A549 (cell line): ENCODE results near the gene BLID. TPM values are rescaled to one million over a fixed set of nuclear protein-coding genes. Genes with fewer than 3 reads are reported as not detected.

Experiments used
- ATAC-seq, 2 experiments: fragments of 200-7000 bp in 1 of 2; fragments of >200 bp in 1 of 2; cut with Nextera tagmentation in 1 of 2; cut with Tn5 transposase in 1 of 2; 3 replicates each; pipeline versions ENCODE4 v1.8.0 to v1.9.1; 2018 to 2020; ENCODE audit warnings: mild to moderate bottlenecking in 1 of 2, moderate library complexity in 1 of 2
- CTCF ChIA-PET: fragments of 300-600 bp; sonication (Branson Sonifier 250); formaldehyde crosslinking; extraction: SDS; loops from one replicate; lab custom pipeline; 2021; ENCODE audit warnings: antibody characterized with exemption, inconsistent platforms; lab: Yijun Ruan, JAX
- POLR2A ChIA-PET: fragments of 350-600 bp; formaldehyde crosslinking; extraction: SDS; loops from one replicate; lab custom pipeline; 2021; ENCODE audit warnings: antibody characterized with exemption, inconsistent platforms; lab: Yijun Ruan, JAX
- DNase-seq, 2 experiments: peaks; one replicate each; pipeline versions ENCODE4 v3.0.0 to v3.0.0-alpha.2; 2011 to 2016; ENCODE audit warnings: low read depth in 1 of 2, low spot score in 1 of 2
- FAIRE-seq: peaks from 2 replicates; lab custom pipeline; 2011; peaks lifted over from hg19 to GRCh38; lab: Jason Lieb, UNC
- H3K27ac ChIP-seq, 2 experiments: fragments of >200 bp; sonication (Bioruptor Twin); formaldehyde crosslinking; 3 replicates each; pipeline ENCODE4 v1.5.1; 2016 to 2017
- H3K4me1 ChIP-seq: fragments of >200 bp; sonication (Bioruptor Twin); formaldehyde crosslinking; 3 replicates; pipeline ENCODE4 v1.6.1; 2016
- H3K4me2 ChIP-seq: fragments of >200 bp; sonication (Bioruptor Twin); formaldehyde crosslinking; 3 replicates; pipeline ENCODE4 v1.6.1; 2016
- H3K4me3 ChIP-seq: fragments of >200 bp; sonication (Bioruptor Twin); formaldehyde crosslinking; 3 replicates; pipeline ENCODE4 v1.5.1; 2016
- H3K9me3 ChIP-seq: fragments of >200 bp; sonication (Bioruptor Twin); formaldehyde crosslinking; 3 replicates; pipeline ENCODE4 v1.6.1; 2016
- CHD4 ChIP-seq: fragments of 200-600 bp; sonication (generic); IDR thresholded peaks from 2 replicates; pipeline ENCODE4 v1.6.1; 2016; ENCODE audit warnings: antibody characterized with exemption, mild to moderate bottlenecking, borderline replicate concordance
- CTCF ChIP-seq: fragments of >200 bp; sonication (Bioruptor Twin); formaldehyde crosslinking; IDR thresholded peaks from 3 replicates; pipeline ENCODE4 v1.5.1; 2016
- E2F6 ChIP-seq: IDR thresholded peaks from 2 replicates; pipeline ENCODE4 v1.6.1; 2012; ENCODE audit warnings: low read depth, borderline replicate concordance
- EHMT2 ChIP-seq: fragments of 200-600 bp; sonication (generic); IDR thresholded peaks from 2 replicates; pipeline ENCODE4 v1.6.1; 2016; ENCODE audit warnings: antibody characterized with exemption, low read depth, mild to moderate bottlenecking, moderate library complexity
- ESRRA ChIP-seq: fragments of 150-350 bp; IDR thresholded peaks from 2 replicates; pipeline ENCODE4 v1.6.1; 2014; ENCODE audit warnings: mild to moderate bottlenecking, low read length, borderline replicate concordance
- FOSB ChIP-seq: fragments of 250-450 bp; sonication (Bioruptor Pico); IDR thresholded peaks from 2 replicates; pipeline ENCODE4 v1.5.0; 2020; ENCODE audit warnings: mild to moderate bottlenecking, moderate library complexity
- HMGXB4 ChIP-seq: fragments of 250-450 bp; sonication (Bioruptor Pico); IDR thresholded peaks from 2 replicates; pipeline ENCODE4 v1.5.0; 2021; ENCODE audit warnings: mild to moderate bottlenecking, moderate library complexity, borderline replicate concordance
- MAX ChIP-seq: IDR thresholded peaks from 2 replicates; pipeline ENCODE4 v1.6.1; 2012
- POLR2AphosphoS2 ChIP-seq: conservative IDR thresholded peaks from 2 replicates; pipeline ENCODE4 v1.6.1; 2012; ENCODE audit warnings: low read length, improper control_type of control experiment, inconsistent platforms
- RAD21 ChIP-seq, 2 experiments: fragments of >200 bp in 1 of 2; sonication (Bioruptor Twin) in 1 of 2; formaldehyde crosslinking in 1 of 2; IDR thresholded peaks in 1 of 2; conservative IDR thresholded peaks in 1 of 2; 2 replicates in 1 of 2; 3 replicates in 1 of 2; pipeline ENCODE4 v1.6.1; 2012 to 2018; ENCODE audit warnings: inconsistent platforms in 1 of 2
- REST ChIP-seq: fragments of 200-600 bp; sonication (generic); IDR thresholded peaks from 2 replicates; pipeline ENCODE4 v1.6.1; 2016; ENCODE audit warnings: antibody characterized with exemption, mild to moderate bottlenecking, moderate library complexity
- USF2 ChIP-seq: fragments of 450-650 bp; IDR thresholded peaks from 2 replicates; pipeline ENCODE4 v1.6.1; 2014; ENCODE audit warnings: antibody characterized with exemption
- ZC3H11A ChIP-seq: fragments of 450-650 bp; IDR thresholded peaks from 2 replicates; pipeline ENCODE4 v1.6.1; 2014; ENCODE audit warnings: antibody characterized with exemption, mild to moderate bottlenecking
- ZFP36 ChIP-seq: fragments of 450-650 bp; IDR thresholded peaks from 2 replicates; pipeline ENCODE4 v1.6.1; 2014; ENCODE audit warnings: borderline replicate concordance; ENCODE audit not compliant: partially characterized antibody
- WGBS: methylation state at CpG from one replicate; pipeline ENCODE4 v1.1.6; 2017; ENCODE audit errors: missing lambda C conversion rate; 5-methylcytosine and 5-hydroxymethylcytosine counted together
- polyA plus RNA-seq, 4 experiments: library from polyadenylated mRNA; depleted of rRNA in 3 of 4; stranded (reverse); fragments of >200 nt; fragmentation: RNase III in 1 of 4; extraction: RNeasy Plus Mini Kit Qiagen cat#74134 plus additional on column Dnase treatment in 1 of 4; gene quantifications; 2 replicates in 3 of 4; 3 replicates in 1 of 4; pipeline ENCODE4 v1.2.3, GENCODE V29; 2011 to 2017

The BLID gene
- polyA plus RNA-seq, 2 of the 4 experiments (the other 2 are of a cell fraction): 0.14 TPM; not detected in 1

- H3K27ac ChIP-seq: peak overlapping the region; percentile 91 to 93
- H3K4me2 ChIP-seq: peak overlapping the region; percentile 97
- TF ChIP-seq CHD4: no peak
- no peak for TF ChIP-seq USF2
- TF ChIP-seq E2F6: no peak
- CTCF ChIA-PET: interaction anchor here (0.9 to 4.4 kb wide), 5 partner anchors 16 to 506 kb away, joined by 3 to 14 read pairs (median 4); no protein-coding TSS in a partner anchor
- POLR2A ChIA-PET: no interaction called here
- H3K4me3 ChIP-seq: no peak overlapping the region
- ATAC-seq: no peak
- no peak for DNase-seq
- no peak for FAIRE-seq
- H3K4me1 ChIP-seq: peaks cover 71% of the 10 kb centered on the region
- no peaks in the 10 kb centered on the region for H3K9me3 ChIP-seq
- 82% methylated on average over 6 of the region's 6 CpGs for WGBS
Observed at GRCh38 chr11:122160841-122161590, 45.0 kb upstream of the BLID start.

- Histone ChIP-seq H3K4me1 (peaks cover 74% of the 10 kb centered on the region), H3K4me3 (no peak overlapping the region), H3K27ac (peak overlapping the region; percentile 91 to 93), H3K4me2 (peak overlapping the region; percentile 97), H3K9me3 (no peaks in the 10 kb centered on the region)
- FAIRE-seq (no peak), ATAC-seq (no peak), DNase-seq (no peak)
- CTCF ChIA-PET: interaction anchor here (4.4 kb wide), 1 partner anchor 43 kb away, joined by 14 read pairs; no protein-coding TSS in a partner anchor
- TF ChIP-seq ESRRA: no peak
- TF ChIP-seq REST: no peak
- WGBS: 38% methylated on average over 2 of the region's 2 CpGs
- POLR2A ChIA-PET: no interaction called here
Observed at GRCh38 chr11:122159861-122160260, 43.8 kb upstream of the BLID start.

- H3K9me3 ChIP-seq: no peaks in the 10 kb centered on the region
- peak overlapping the region; percentile 91 to 93 for H3K27ac ChIP-seq
- H3K4me2 ChIP-seq: peak overlapping the region; percentile 97
- POLR2A ChIA-PET: interaction anchor here (0.7 kb wide), 1 partner anchor 43 kb away, joined by 3 read pairs; no protein-coding TSS in a partner anchor
- peak in 1 of 2 experiments; percentile 23 for DNase-seq
- TF ChIP-seq MAX (peak; percentile 36), ZFP36 (no peak), ZC3H11A (no peak), FOSB (CRISPR knock-in tag) (no peak), EHMT2 (no peak), CTCF (no peak), RAD21 (conservative IDR thresholded peaks at IDR 0.05 in 1 of 2, IDR thresholded peaks at IDR 0.05 in 1 of 2) (0 out of 5 replicates have a peak, but pooled peaks of 1 of the 2 experiments have one; percentile 2), POLR2AphosphoS2 (no peak), HMGXB4 (no peak)
- TF ChIP-seq, all 56 proteins: peak for 2
- CTCF ChIA-PET: interaction anchor here (1.0 to 4.4 kb wide), 2 partner anchors 43 to 44 kb away, joined by 3 to 14 read pairs; partner anchors contain the start of gene BLID
- peak; percentile 58 to 60; a peak in 5 of 6 replicates for ATAC-seq
- Histone ChIP-seq H3K4me3 (peak overlapping the region; percentile 47), H3K4me1 (peaks cover 74% of the 10 kb centered on the region)
- 6% methylated on average over 12 of the region's 12 CpGs for WGBS
- no peak for FAIRE-seq
Observed at GRCh38 chr11:122159173-122159721, 43.2 kb upstream of the BLID start.
